PFSK-1 (cell line): ENCODE measurements around the gene FOXM1.

Experiments used
- FOXP2 ChIP-seq: optimal IDR thresholded peaks from 2 replicates; pipeline ENCODE3; 2011; ENCODE audit warnings: borderline replicate concordance, control low read depth, inconsistent platforms; ENCODE audit not compliant: insufficient read depth; ENCODE audit errors: extremely low read length, extremely low read depth
- POLR2AphosphoS5 ChIP-seq: IDR thresholded peaks from 2 replicates; pipeline ENCODE4 v1.6.1; 2012; ENCODE audit warnings: low read depth, mild to moderate bottlenecking, control low read depth, low read length, moderate library complexity
- REST ChIP-seq, 2 experiments: IDR thresholded peaks; 2 replicates each; pipeline versions ENCODE4 v1.6.1 to v1.8.0; 2011 to 2012; ENCODE audit warnings: low read depth in 2 of 2, low read length in 2 of 2, control low read depth in 1 of 2, inconsistent platforms in 1 of 2, mild to moderate bottlenecking in 1 of 2, moderate library complexity in 1 of 2; ENCODE audit not compliant: insufficient read depth in 1 of 2
- SIN3A ChIP-seq: IDR thresholded peaks from 2 replicates; pipeline ENCODE4 v1.6.1; 2012; ENCODE audit warnings: mild to moderate bottlenecking, low read length, moderate library complexity, borderline replicate concordance; ENCODE audit not compliant: insufficient read depth
- TAF1 ChIP-seq: IDR thresholded peaks from 2 replicates; pipeline ENCODE4 v1.6.1; 2012; ENCODE audit warnings: low read length, control low read depth, borderline replicate concordance; ENCODE audit not compliant: insufficient read depth

Gene FOXM1

DNA sequence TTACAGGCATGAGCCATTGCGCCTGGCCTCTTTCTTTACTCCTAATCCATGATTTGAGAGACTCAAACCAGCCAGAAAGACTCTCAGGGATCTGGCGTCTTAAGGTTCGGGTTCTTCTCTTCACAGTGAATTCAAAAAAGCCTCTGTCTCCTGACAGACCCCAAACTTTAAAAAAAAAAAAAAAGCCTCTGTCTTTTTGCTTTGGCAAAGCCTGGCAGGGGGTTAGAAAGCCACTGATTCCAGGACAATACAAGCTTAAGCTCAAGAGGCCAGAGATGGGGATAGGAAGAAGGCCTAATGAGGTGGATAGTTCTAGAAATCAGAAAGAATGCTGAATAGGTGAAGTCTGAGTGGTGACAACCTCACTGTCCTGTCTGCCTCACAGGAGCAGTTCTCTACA lies 50.9 kb downstream of the FOXM1 start:
- no peak for TF ChIP-seq REST (IDR thresholded peaks at IDR 0.05; ENCODE audit: insufficient read depth in 1 of 2, low read depth in 2 of 2, low read length in 2 of 2)
- no peak for TF ChIP-seq FOXP2
- no peak for TF ChIP-seq POLR2AphosphoS5
- no peak for TF ChIP-seq SIN3A
- no peak for TF ChIP-seq TAF1

GRCh38 chr12:2825132-2825531 lies 51.8 kb downstream of the FOXM1 start:
- TF ChIP-seq TAF1 (no peak), FOXP2 (no peak), POLR2AphosphoS5 (no peak), REST (IDR thresholded peaks at IDR 0.05; ENCODE audit: insufficient read depth in 1 of 2, low read depth in 2 of 2, low read length in 2 of 2) (no peak), SIN3A (no peak)

DNA sequence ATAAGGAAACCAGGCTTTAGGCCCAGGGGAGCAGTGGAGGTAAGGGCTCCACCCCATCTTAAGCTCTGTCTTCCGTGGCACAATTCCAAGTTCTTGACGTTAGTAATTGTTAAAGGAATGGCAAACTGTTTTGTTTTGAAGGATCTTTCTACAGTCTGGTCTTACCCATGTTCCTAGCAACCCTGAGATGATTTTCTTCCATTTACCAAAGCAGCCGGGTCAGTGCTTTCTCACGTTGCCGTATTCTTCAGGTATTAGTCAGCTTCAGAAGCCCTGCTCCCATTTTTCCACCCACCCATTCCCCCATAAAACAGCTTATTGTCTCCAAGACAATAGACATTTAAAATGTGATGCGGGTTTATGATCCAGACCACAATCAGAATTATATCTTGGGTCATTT lies 52.4 kb downstream of the FOXM1 start:
- TF ChIP-seq REST (IDR thresholded peaks at IDR 0.05; ENCODE audit: insufficient read depth in 1 of 2, low read depth in 2 of 2, low read length in 2 of 2) (no peak), TAF1 (no peak), FOXP2 (no peak), POLR2AphosphoS5 (no peak), SIN3A (no peak)

GRCh38 chr12:2823483-2823882 lies 53.5 kb downstream of the FOXM1 start:
- TF ChIP-seq FOXP2 (no peak), REST (IDR thresholded peaks at IDR 0.05; ENCODE audit: insufficient read depth in 1 of 2, low read depth in 2 of 2, low read length in 2 of 2) (no peak), SIN3A (no peak), TAF1 (no peak), POLR2AphosphoS5 (no peak)

DNA sequence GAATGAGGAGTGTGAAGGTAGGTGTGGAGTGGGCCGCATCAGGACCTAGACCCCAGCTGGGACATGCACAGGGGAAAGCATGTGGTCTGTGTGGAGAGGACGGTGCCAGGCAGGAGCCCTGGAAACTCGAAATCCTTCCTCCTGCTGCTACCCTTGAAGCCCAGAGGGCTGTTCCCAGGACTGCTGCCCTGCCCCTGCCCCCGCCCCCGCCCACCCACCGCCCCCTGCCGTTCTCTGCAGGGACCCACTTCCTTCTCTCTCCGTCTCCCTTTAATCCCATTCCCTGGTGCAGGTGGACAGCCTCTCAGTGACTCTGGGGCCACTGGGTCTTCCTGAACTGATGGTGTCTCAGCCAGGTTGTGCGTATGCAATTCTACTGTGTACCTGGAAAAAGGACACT lies 56.5 kb downstream of the FOXM1 start:
- no peak for TF ChIP-seq TAF1
- no peak for TF ChIP-seq REST (IDR thresholded peaks at IDR 0.05; ENCODE audit: insufficient read depth in 1 of 2, low read depth in 2 of 2, low read length in 2 of 2)
- no peak for TF ChIP-seq FOXP2
- TF ChIP-seq SIN3A: no peak
- no peak for TF ChIP-seq POLR2AphosphoS5
